Measurements from ENCODE around the gene POU2F3.
A peak's percentile ranks its signal among the peaks of the same experiment; 100 is the strongest.

The POU2F3 gene

DNA sequence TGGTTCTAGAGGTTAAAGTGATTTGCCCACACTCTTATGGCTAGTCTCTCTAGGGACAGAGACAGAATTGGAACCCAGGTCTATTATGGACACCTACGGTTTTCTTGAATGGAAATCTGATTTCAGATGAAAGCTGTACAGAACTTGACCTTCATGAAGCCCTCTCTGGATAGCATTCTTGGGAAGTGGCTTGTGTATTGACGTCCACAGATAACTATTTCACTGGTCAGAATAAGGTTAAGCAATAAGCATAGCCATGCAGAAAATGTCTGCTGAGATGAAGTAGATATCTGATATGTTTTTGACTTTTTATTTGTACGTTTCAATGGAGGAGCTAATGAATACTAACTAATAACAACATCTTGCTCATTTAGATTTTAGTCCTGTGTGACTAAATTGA is 86.3 kb downstream of the POU2F3 start:
- DNase-seq = no peak

DNA sequence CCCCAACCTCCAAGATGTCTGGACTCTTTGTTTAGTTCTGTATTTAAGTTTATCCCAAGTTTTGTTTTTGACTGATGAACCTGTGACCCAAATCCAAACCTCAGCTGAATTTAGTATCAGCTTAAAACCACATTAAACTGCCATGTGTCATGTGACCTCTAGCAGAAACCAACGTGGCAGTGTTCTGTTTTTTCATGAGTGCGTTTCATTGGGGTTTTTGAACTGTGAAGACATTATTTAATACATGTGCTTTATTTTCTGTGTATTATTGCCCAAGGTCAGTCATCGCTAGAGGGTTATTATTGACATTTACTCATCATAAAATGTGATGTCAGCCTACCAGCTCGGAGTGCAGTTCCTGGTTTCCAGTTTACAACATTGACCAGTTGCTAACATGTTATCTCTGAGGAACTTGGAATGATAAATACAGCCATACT is 86.9 kb downstream of the POU2F3 start:
- DNase-seq = no peak

DNA sequence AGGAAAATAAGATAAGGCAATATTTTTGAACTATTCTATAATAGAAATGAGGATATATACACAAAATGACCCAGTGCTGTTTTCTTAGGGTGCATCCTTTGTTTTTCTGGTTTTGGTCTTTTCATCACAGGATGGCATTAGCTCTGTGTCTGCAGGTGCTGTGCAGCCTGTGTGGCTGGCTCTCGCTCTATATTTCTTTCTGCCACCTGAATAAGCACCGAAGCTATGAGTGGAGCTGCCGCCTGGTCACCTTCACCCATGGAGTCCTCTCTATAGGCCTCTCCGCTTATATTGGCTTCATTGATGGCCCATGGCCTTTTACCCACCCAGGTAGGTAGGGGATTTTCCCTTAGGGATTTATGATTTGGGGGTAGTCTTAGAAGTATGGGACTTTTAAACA is 87.4 kb downstream of the POU2F3 start:
- DNase-seq = no peak

DNA sequence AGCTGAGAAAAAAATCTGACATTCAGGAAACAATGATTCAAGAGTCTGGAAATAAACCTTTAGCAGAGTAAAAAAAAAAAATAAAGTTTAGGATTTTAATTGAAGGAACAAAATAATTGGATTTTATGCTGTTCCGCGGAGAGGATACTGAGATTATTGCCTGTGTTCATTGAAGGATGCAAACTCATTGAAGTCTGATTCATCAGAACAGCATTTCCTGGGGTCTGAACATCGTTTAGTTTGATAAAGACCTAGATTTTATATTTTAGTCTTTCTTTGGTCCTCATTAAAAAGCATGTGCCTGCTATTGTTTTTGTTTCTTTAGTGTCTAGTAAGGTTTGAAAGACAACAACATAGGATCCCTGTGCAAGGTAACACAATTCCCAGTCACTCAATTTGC is 89.6 kb downstream of the POU2F3 start:
- no peak for DNase-seq

DNA sequence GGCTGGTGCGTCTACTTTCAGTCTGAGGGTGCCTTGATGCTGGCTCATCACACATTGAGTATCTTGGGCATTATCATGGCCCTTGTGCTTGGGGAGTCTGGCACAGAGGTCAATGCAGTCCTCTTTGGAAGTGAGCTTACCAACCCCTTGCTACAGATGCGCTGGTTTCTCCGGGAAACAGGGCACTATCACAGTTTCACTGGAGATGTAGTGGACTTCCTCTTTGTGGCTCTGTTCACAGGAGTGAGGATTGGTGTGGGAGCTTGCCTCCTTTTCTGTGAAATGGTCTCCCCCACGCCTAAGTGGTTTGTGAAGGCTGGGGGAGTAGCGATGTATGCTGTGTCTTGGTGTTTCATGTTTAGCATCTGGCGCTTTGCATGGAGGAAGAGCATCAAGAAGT is 90.1 kb downstream of the POU2F3 start:
- no peak for DNase-seq

DNA sequence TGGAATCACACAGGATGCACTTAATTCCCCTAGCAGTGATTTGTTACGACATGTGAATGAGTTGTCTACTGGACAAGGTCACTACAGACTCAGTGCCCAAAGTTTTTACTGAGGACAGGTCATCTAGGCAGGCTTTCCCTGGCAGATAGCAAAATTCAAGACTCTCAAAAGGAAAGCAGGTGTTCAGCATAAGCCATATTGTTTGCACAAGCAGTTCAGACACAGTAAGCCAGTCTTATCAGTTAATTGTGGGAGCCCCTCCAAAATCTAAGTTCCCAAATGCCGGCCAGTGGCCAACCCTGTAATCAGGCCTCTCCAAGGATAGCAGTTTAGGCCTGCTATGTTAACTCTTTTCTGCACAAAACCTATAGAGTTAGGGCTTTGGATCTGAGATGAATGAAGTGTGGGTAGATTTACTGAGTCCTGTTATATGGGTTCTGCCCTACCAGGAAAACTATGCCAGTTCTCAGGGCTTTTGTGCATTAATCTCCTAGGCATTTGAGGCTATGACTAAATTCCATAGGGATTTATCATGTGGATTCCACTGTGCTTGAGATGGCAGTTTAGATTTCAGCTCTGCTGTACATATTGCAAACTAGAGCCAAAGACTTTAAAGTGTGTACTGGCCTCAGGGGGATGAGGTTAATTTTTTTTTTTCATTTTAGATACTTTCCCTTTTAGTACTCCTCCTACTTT is 91.5 kb downstream of the POU2F3 start:
- no peak for DNase-seq

DNA sequence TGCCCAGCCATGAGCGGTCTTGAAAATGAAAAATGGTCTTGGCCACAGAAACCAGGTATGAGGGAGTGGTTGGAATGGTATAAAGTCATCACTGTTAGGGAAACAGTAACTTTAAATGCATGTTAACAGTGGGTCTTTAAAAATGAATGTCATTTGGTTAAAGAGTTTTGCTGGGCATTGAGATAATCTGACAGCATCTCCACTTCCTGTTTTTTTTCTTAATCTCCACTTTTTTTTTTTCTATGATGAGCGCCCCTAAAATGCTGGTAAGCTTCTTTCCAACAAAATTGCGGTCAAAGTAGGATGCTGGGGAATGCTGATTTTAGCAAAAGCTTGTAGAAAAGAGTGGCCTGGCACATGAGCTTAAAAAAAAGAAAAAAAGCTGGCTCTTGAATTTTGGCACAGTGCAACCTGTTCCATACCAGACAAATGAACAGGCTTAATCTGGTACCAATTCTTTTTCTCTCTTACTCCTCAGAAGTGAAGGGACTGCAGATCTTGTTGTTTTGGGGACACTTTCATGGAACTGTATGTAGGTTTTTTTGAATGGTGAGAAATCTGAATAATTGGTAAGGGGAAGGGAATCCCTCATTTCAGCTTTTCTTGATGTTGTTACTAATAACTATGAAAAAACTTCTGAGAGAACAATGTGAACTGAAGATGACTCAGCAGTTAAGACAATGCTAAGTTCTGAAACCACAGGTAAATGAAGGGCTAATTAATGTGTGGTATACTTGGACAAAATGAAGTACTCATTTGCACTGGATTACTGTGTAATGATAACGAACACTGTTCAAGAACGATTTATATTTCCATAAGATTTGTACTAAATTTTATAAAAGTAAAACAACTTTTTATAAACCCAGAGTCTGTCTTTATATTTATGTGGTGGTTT is 93.1 kb downstream of the POU2F3 start:
- DNase-seq = no peak

DNA sequence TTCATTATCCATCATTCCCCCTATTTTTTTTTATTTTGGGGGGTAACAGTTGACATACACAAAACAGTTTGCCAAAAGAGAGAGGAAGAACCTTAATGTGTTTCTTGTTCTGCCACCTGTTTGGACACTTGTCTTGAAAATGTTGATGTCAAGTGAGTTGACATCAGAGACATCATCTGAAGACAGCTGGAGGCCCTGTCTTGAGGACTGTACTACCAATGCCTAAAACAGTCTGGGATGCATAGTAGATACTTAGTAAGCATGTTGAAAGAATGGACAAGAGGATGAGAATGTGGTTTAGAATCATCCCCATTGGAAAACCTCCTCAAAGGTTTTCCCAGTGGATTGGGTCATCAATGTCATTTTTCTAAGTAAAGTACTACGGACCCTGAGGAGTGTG is 93.9 kb downstream of the POU2F3 start:
- DNase-seq = no peak

DNA sequence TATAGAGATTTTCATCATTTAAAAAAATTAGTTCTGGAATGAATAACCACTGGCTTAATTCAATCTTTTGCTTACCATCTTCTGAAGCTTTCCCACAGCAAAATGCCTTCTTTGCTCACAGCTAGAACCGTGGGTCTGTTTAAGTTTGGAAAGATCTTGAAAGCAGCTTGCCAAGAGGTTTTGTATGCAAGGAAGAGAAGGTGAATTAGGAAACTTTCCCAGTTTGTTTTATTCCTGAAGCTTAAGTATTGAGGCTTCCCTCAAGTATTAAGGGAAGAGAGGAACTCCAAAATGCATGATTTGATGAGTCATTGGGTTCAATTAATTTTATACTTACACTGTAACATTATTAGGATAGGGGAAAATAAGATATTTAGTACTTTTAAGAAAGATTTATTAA is 94.4 kb downstream of the POU2F3 start:
- no peak for DNase-seq

DNA sequence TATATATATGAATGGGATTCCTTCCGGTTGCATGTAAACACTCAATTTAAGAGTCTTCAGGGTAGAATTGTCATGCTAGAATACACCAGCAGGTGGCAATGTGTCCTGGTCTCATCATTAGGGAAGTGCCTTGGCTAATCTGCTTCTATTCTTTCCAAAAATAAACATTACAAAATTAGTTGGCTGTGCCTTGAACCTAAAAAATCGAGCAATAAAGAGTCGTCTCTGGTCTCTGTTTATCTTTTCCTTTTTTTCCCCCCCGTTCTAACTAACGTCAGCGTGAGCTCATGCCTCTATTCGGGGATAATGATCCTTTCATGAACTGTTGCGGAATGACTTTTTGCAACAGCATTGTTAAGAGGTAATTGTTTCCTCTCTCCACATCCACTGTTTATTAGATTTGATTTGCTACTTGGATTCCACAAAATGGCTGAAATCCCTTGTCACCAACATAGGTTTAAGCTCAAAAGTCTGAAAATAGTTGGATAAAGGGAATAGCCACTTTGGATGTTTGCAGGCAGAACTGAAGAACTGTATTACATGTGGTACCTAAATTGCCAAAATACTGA is 95.0 kb downstream of the POU2F3 start:
- DNase-seq = peak; percentile 45 to 79

DNA sequence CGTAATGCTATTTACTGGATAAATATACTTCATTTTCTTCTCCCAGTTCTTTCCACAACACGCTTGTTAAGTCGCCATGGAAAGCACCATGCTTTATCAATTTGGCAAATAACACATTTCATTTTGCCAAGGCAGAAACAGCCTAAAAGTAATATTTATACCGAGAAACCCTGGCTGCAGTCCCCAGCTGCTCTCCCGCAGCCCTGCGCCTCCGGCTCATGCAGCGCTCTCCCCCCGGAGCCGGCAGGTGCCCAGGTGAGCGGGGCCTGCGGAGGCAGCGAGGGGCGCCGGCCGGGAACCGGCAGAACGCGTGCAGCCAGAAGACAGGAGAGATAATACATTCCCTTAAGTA is 95.6 kb downstream of the POU2F3 start:
- peak; percentile 20 to 33 for DNase-seq

DNA sequence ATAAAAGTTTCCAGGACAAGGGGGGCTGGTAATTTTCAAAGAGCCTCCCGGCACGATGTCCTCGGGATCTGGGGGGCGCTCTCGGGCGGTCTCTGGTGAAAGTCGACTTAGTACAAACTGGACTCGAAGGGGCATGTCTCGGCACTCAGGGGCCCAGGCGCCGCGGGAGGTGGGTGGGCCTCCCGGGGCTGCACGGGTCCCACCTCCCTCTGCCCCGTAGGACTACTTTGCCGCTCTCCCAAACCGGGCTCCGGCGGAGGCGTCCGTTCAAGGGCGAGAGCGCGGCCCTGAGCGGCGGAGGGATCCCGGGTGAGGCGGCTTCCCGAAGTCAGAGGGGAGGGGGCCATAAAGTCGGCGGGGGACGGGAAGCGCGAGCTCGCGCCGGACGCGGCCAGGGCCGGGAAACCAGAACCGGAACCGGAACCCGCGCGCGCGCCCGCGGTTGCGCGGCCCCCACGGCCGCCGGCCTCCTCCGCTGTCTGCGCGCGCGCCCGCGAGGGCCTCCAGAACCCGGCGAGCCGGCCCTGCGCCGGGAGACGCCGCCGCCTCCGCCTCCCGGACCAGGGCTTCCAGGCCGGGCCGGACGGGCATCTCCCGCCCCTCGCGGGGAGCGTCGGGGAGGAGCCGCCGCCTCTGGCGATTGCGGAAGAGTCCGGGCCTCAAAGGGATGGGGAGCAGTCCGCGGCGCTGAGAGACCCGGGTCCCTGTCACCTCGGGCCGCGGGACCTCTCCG is 96.1 kb downstream of the POU2F3 start, which contains the start of gene ARHGEF12:
Gene ARHGEF12 (plus strand): TSS at position 506 of the 733 bp plus-strand sequence. CDS start 831 bp downstream, outside the sequence.
- peak; percentile 79 to 80 for DNase-seq

DNA sequence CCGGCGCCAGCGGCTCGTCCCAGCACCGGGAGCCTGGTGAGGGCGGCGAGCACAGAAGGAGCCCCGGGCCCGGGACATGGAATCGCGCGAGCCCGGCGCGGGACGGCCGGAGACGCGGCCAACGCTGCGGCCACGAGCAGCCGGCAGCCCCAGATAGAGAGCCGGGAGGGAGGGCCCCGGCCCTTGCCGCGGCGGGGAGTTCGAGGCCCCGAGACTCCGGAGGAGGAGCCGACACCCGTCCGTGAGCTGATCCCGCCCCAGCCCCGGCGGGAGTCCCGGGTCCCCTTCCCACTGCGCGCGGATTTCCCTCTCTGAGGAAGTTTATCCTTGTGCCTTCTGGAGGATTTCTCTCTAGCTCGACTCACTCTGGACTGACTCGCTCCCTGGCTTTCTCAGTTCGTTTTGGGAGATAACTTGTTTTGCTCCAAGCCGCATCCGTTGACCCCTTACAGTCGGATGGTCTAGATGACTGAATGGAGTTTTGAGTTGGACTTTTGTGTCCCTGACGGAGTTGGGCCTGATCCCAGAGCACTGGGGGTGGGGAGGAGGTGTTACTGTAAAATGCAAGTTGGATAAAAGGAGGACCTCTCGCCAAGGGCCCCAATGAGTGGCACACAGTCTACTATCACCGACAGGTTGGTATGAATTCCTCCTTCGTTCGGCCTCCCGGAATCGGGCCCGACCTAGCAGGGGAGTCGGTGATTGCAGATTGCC is 96.9 kb downstream of the POU2F3 start:
- peak in 1 of 2 donors; percentile 5 for DNase-seq

DNA sequence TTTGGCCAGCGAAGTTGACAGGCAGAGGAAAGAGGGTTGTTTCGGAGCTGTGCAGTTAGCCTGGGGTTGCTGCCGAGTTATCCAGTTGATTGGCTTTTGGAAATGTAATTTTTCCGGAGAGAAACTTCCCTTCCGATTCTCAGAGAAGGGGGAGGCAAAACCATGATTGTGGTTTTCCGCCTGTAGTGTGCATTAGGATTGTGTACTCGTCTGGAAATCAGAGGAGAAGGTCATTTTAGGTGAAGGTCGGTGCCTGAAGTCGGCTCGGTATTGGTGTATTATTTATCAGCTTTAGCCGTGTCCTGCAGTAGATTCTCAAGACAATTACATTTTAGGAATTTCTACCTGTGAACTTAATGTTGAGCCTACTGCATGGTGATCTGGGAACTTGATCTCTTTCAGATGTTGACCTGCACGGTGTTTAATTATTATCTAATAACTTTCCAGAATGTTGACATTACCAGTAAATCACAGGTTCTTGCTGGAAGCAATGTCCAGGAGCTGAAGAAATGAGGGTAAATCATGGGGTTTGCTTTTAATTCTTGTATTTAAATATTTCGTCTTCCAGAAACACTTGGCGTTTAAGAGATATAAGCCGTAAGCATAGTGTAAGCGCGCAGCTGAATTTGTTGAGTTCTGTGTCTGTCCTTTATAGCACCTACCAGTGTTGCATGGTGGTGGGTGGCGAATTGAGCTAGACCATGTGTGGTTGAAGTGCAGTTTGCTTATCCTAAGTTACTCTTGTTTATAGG is 97.6 kb downstream of the POU2F3 start:
- peak in 1 of 2 donors; percentile 18 for DNase-seq

DNA sequence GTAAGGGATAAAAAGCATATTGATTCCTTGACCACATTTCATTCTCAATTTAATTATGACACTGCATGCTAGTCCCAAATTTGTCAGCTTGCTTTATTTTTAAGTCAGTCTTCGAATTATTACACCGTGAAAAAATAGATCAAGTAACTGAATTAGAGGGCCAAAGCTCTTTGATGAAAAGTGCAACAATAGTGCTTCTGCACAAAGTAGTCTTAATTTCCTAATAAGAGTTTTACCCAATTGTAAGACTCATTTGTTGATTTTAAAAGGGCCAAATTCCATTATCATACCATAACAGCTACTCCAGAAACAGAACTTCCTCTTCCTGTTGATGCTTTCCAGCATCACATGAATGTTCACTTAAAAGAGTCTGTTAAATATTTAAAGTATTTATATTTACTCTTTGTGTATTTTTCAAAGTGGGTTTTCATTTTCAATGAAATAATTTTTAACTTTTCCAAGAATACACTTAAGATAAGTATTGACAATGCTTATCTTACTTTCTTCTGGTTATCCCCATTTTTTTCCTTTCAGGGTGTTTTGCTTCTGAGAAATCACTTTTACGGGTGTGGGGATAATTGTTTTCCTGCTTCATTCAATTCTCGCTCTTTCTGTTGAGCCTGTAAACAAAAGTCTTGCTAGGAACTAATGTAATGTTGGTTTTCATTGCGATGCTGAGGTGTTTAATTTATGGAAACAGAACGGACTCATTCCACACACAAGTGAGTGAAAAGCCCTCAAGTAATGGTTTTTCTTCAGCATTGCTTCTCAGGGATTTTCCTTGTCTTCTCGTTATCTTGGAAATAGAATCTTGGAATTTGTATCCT is 98.4 kb downstream of the POU2F3 start:
- no peak for DNase-seq

DNA sequence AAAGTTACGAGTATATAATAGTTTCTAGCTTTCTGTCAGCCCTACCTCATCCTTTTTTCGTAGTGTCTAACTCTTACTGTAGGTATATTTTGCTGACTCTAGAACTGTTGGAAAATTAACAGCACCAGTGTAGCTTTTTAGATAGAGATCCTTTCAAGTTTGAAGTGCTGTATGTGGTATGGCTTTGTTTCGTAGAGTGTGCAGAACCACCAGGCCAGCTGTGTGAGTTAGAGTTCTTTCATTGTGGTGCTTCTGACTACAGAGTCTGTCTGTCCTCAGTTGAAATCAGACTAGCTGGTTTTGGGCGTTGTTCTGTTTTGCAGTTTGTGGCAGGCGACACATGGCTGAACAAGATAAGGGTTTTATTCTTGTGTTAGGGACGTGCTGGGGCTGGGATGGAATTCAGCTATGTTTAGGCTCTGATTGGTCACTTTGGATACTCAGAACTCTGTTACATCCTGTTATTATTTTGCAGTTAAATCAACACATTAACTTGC is 99.5 kb downstream of the POU2F3 start:
- no peak for DNase-seq

DNA sequence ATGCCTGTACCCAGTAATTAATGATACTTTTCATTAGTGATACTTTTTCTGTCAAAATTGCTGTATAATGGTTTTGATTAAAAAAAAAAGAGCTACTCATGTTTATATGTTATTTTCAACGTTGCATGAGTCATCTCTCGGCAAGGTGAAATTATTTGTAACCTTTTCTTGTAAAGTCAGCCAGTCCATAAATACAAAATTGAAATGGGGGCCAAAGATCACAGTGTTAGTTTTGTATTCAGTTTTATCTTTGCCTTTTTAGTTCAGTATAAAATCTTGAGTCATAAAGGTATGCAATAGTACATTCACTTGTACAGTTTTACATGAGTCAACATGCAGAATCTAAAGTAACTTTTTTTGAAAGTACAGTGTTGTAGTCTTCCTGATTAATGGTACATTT is 100.6 kb downstream of the POU2F3 start:
- DNase-seq = no peak

DNA sequence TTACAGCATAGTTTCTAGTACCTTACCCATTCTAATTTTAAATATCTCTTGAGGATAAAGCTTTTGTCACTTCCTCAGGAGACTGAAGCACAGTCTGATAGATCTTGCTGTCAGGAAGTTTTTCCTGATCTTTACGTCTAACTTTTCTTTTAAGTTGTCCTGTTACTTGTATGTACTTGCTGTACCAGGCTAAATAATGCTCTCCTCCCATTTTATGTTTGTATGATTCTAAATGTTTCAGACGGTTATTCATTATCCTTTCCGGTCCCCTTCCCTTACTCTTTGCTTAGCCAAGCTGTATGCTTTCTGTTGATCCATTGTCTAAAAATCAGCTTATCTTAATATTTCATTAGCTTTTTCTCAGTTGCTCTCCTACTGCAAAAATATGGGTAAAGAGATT is 102.3 kb downstream of the POU2F3 start:
- no peak for DNase-seq

DNA sequence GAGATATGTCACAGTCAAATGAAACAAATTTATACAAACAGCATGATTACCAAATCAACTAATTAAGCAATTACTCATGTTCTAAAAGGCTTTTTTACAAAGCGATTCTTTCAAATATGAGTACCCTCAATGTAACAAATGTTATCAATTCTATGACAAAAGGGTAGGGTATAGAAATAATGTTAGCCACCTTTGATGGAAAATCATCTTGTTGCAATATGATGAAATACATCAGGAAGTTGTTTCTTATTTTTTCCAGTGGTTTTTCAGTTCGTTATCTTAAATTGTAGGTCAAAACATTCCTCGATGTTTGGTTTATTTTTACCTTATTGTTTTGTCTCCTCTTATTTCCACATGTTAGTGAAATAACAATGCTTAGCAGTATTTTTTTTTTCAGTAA is 102.7 kb downstream of the POU2F3 start:
- DNase-seq = no peak

DNA sequence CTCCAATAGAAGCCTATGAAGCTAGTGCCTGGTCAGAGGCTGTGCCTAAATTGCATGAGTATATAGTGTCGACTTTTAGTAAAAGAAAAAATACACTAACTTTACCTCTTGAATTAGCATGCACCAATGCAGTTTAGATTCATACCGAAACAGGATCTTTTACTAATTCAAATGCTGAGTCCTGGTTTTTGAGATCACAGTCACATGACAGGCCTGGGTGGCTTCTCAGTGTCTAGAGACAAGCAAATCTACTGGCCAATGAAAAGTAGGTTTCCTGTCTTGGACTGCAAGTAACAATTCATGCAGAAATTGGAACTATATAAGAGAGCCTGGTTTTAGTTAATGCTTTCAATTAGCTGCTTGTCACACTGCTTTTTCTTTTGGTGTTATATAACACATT is 103.5 kb downstream of the POU2F3 start:
- no peak for DNase-seq
